H1 (cell line): ENCODE data around the gene DIP2B. TPM values are rescaled to one million over a fixed set of nuclear protein-coding genes. Genes with fewer than 3 reads are reported as not detected.

Experiments
- CTCF ChIA-PET: fragments of 300-600 bp; sonication (Branson Sonifier 250); formaldehyde crosslinking; loops from one replicate; lab custom pipeline; 2021; ENCODE audit not compliant: partially characterized antibody; lab: Charles Lee
- POLR2A ChIA-PET: fragments of 300-600 bp; sonication (Branson Sonifier 250); formaldehyde crosslinking; loops from one replicate; lab custom pipeline; 2021; ENCODE audit warnings: inconsistent platforms; ENCODE audit not compliant: partially characterized antibody; lab: Charles Lee
- DNase-seq, 2 experiments: peaks; one replicate each; pipeline versions ENCODE4 v3.0.0 to v3.0.0-alpha.2; 2010 to 2022; ENCODE audit warnings: low spot score in 2 of 2, low read depth in 1 of 2, mixed read lengths in 1 of 2
- FAIRE-seq: peaks from 2 replicates; lab custom pipeline; 2011; peaks lifted over from hg19 to GRCh38; lab: Jason Lieb, UNC
- H2AFZ ChIP-seq: 2 replicates; pipeline ENCODE4 v1.8.1; 2012; ENCODE audit warnings: low read length, inconsistent platforms
- H2AK5ac ChIP-seq: 2 replicates; pipeline ENCODE4 v1.6.1; 2013; ENCODE audit warnings: low read depth, low read length
- H2BK120ac ChIP-seq: replicated peaks from 2 replicates; pipeline ENCODE3; 2013; ENCODE audit warnings: low read depth, low read length, inconsistent platforms
- H2BK12ac ChIP-seq: 2 replicates; pipeline ENCODE4 v1.6.1; 2013; ENCODE audit warnings: low read depth, low read length
- H2BK15ac ChIP-seq: 2 replicates; pipeline ENCODE4 v1.6.1; 2013; ENCODE audit warnings: low read length
- H2BK20ac ChIP-seq: 2 replicates; pipeline ENCODE4 v1.6.1; 2013; ENCODE audit warnings: low read length
- H2BK5ac ChIP-seq: 2 replicates; pipeline ENCODE4 v1.6.1; 2013; ENCODE audit warnings: low read depth, low read length
- H3K14ac ChIP-seq: 2 replicates; pipeline ENCODE4 v1.6.1; 2013; ENCODE audit warnings: inconsistent platforms; ENCODE audit not compliant: insufficient read length
- H3K18ac ChIP-seq: 2 replicates; pipeline ENCODE4 v1.6.1; 2013; ENCODE audit warnings: low read length; ENCODE audit errors: extremely low read depth
- H3K23ac ChIP-seq: 2 replicates; pipeline ENCODE4 v1.6.1; 2013; ENCODE audit warnings: inconsistent platforms; ENCODE audit not compliant: insufficient read length
- H3K23me2 ChIP-seq: 2 replicates; pipeline ENCODE4 v1.6.1; 2013; ENCODE audit warnings: low read depth, low read length
- H3K27ac ChIP-seq: 2 replicates; pipeline ENCODE4 v1.6.1; 2011; ENCODE audit warnings: low read depth, low read length, inconsistent platforms
- H3K27me3 ChIP-seq, 4 experiments: replicated peaks in 1 of 4; 1 replicate in 1 of 4; 2 replicates in 3 of 4; pipeline versions ENCODE4 v1.6.1 to v1.8.1; 2011 to 2013; ENCODE audit warnings: low read length in 3 of 4, mild to moderate bottlenecking in 3 of 4, inconsistent platforms in 2 of 4, mixed read lengths in 2 of 4, moderate library complexity in 1 of 4; ENCODE audit not compliant: control insufficient read depth in 3 of 4, insufficient read depth in 3 of 4; ENCODE audit errors: extremely low read depth in 1 of 4
- H3K36me3 ChIP-seq, 4 experiments: 2 replicates each; pipeline versions ENCODE4 v1.6.1 to v1.8.1; 2011 to 2013; ENCODE audit warnings: mild to moderate bottlenecking in 4 of 4, low read length in 3 of 4, moderate library complexity in 2 of 4, control low read depth in 1 of 4, inconsistent platforms in 1 of 4; ENCODE audit not compliant: insufficient read depth in 4 of 4, control insufficient read depth in 2 of 4
- H3K4ac ChIP-seq: replicated peaks from 2 replicates; pipeline ENCODE3; 2013; ENCODE audit warnings: low read length, low read depth, mixed read lengths, inconsistent platforms; ENCODE audit not compliant: insufficient read length
- H3K4me1 ChIP-seq, 4 experiments: replicated peaks in 1 of 4; 1 replicate in 1 of 4; 2 replicates in 3 of 4; pipeline versions ENCODE4 v1.6.1 to v1.8.1; 2011 to 2013; ENCODE audit warnings: low read length in 3 of 4, inconsistent platforms in 2 of 4, mixed read lengths in 1 of 4; ENCODE audit not compliant: insufficient read depth in 4 of 4, control insufficient read depth in 3 of 4
- H3K4me2 ChIP-seq, 2 experiments: 2 replicates each; pipeline versions ENCODE4 v1.6.1 to v1.8.1; 2011 to 2013; ENCODE audit warnings: low read depth in 2 of 2, low read length in 2 of 2, control low read depth in 1 of 2, inconsistent platforms in 1 of 2, mild to moderate bottlenecking in 1 of 2; ENCODE audit not compliant: insufficient read depth in 1 of 2
- H3K4me3 ChIP-seq, 4 experiments: fragments of 200-600, 300-600 bp in 1 of 4; sonication (generic), shearing (Covaris generic), sonication (Bioruptor Twin) in 1 of 4; 2 replicates each; pipeline versions ENCODE4 v1.5.1 to v1.8.1; 2011 to 2016; ENCODE audit warnings: low read length in 4 of 4, low read depth in 3 of 4, control low read depth in 2 of 4, inconsistent platforms in 2 of 4, mild to moderate bottlenecking in 2 of 4, mixed read lengths in 1 of 4, moderate library complexity in 1 of 4; ENCODE audit not compliant: insufficient read depth in 2 of 4; ENCODE audit errors: extremely low read depth in 1 of 4
- H3K56ac ChIP-seq: replicated peaks from 2 replicates; pipeline ENCODE3; 2013; ENCODE audit warnings: low read depth, mild to moderate bottlenecking, mixed read lengths, low read length, inconsistent platforms; ENCODE audit not compliant: insufficient read length
- H3K79me1 ChIP-seq: 2 replicates; pipeline ENCODE4 v1.6.1; 2013; ENCODE audit warnings: low read depth, low read length, control low read depth
- H3K79me2 ChIP-seq, 2 experiments: 2 replicates each; pipeline versions ENCODE4 v1.6.1 to v1.8.1; 2012 to 2013; ENCODE audit warnings: low read length in 2 of 2, mild to moderate bottlenecking in 2 of 2, inconsistent platforms in 1 of 2; ENCODE audit not compliant: insufficient read depth in 2 of 2, control insufficient read depth in 1 of 2
- H3K9ac ChIP-seq, 4 experiments: replicated peaks in 1 of 4; 1 replicate in 1 of 4; 2 replicates in 3 of 4; pipeline versions ENCODE4 v1.6.1 to v1.8.1; 2011 to 2013; ENCODE audit warnings: low read depth in 3 of 4, low read length in 3 of 4, control low read depth in 2 of 4, mild to moderate bottlenecking in 2 of 4, moderate library complexity in 2 of 4, inconsistent platforms in 1 of 4; ENCODE audit errors: extremely low read depth in 1 of 4
- H3K9me3 ChIP-seq, 2 experiments: 2 replicates each; pipeline versions ENCODE4 v1.6.1 to v1.8.1; 2012 to 2013; ENCODE audit warnings: mild to moderate bottlenecking in 2 of 2, moderate library complexity in 2 of 2, control low read depth in 1 of 2, inconsistent platforms in 1 of 2, low read depth in 1 of 2, low read length in 1 of 2, mixed read lengths in 1 of 2; ENCODE audit not compliant: insufficient read depth in 2 of 2
- H4K20me1 ChIP-seq, 2 experiments: replicated peaks in 1 of 2; 2 replicates each; pipeline versions ENCODE3 to v1.8.1; 2011 to 2013; ENCODE audit warnings: inconsistent platforms in 2 of 2, low read length in 2 of 2, mild to moderate bottlenecking in 1 of 2; ENCODE audit not compliant: insufficient read depth in 2 of 2, control insufficient read depth in 1 of 2
- H4K5ac ChIP-seq: 2 replicates; pipeline ENCODE4 v1.6.1; 2013; ENCODE audit warnings: low read length, low read depth, mixed read lengths, inconsistent platforms; ENCODE audit not compliant: insufficient read length
- H4K8ac ChIP-seq: 2 replicates; pipeline ENCODE4 v1.8.0; 2013; ENCODE audit warnings: mild to moderate bottlenecking, moderate library complexity, low read length, inconsistent platforms; ENCODE audit not compliant: insufficient read depth; ENCODE audit errors: extremely low read depth
- H4K91ac ChIP-seq: replicated peaks from 2 replicates; pipeline ENCODE3; 2013; ENCODE audit warnings: low read length, mixed read lengths, inconsistent platforms; ENCODE audit not compliant: insufficient read length
- ATF2 ChIP-seq: IDR thresholded peaks from 2 replicates; pipeline ENCODE4 v1.6.1; 2012; ENCODE audit warnings: low read length, inconsistent platforms
- JUN ChIP-seq: IDR thresholded peaks from 2 replicates; pipeline ENCODE4 v1.6.1; 2011; ENCODE audit warnings: low read depth, mild to moderate bottlenecking, improper control_type of control experiment, low read length
- RAD21 ChIP-seq, 2 experiments: IDR thresholded peaks in 1 of 2; conservative IDR thresholded peaks in 1 of 2; 2 replicates each; pipeline ENCODE4 v1.6.1; 2011; ENCODE audit warnings: low read depth in 2 of 2, low read length in 2 of 2, improper control_type of control experiment in 1 of 2, inconsistent platforms in 1 of 2, mild to moderate bottlenecking in 1 of 2, moderate library complexity in 1 of 2
- SIX5 ChIP-seq: IDR thresholded peaks from 2 replicates; pipeline ENCODE4 v1.6.1; 2011; ENCODE audit warnings: mild to moderate bottlenecking, low read depth, low read length
- SP2 ChIP-seq: IDR thresholded peaks from 2 replicates; pipeline ENCODE4 v1.6.1; 2012; ENCODE audit warnings: mild to moderate bottlenecking, low read length, inconsistent platforms
- SUZ12 ChIP-seq: fragments of 200-600 bp; sonication (generic); IDR thresholded peaks from 2 replicates; pipeline ENCODE4 v1.6.1; 2012; ENCODE audit warnings: mild to moderate bottlenecking, inconsistent platforms, low read length, moderate library complexity, mixed read lengths
- TCF12 ChIP-seq: IDR thresholded peaks from 2 replicates; pipeline ENCODE4 v1.6.1; 2011; ENCODE audit warnings: low read depth, mild to moderate bottlenecking, low read length
- WGBS, 2 experiments: shearing (Covaris generic) in 1 of 2; methylation state at CpG; one replicate each; pipeline versions ENCODE4 v1.1.6 to v1.1.7; 2013 to 2015; ENCODE audit warnings: low lambda C conversion rate in 2 of 2, mixed read lengths in 2 of 2, inconsistent platforms in 1 of 2, low coverage in 1 of 2, missing lambda C conversion rate in 1 of 2; ENCODE audit not compliant: insufficient replicate concordance in 2 of 2, insufficient coverage in 1 of 2, insufficient read length in 1 of 2; ENCODE audit errors: extremely low coverage in 1 of 2, missing lambda C conversion rate in 1 of 2; 5-methylcytosine and 5-hydroxymethylcytosine counted together
- polyA plus RNA-seq, 7 experiments: library from polyadenylated mRNA; depleted of rRNA in 3 of 7; stranded (reverse) in 5 of 7; unstranded in 2 of 7; fragments of >200 nt in 5 of 7; fragments of 200-250 nt in 2 of 7; gene quantifications; 1 replicate in 5 of 7; 2 replicates in 1 of 7; 4 replicates in 1 of 7; pipeline versions ENCODE4 v1.2.1 to v1.2.3, GENCODE V29; 2011 to 2013; ENCODE audit warnings: missing spikeins in 2 of 7, mixed read lengths in 2 of 7
- total RNA-seq: library from RNA; stranded (reverse); fragmentation: NEBNext Ultra II Directional; extraction: Animal tissue kit (Norgen Biotek cat#: 25700); gene quantifications from 2 replicates; pipeline ENCODE4 v1.2.1, GENCODE V29; 2021

DIP2B gene
- total and polyA plus RNA-seq, 2 of the 8 experiments (the other 6 are each of a cell fraction or from before 2014, with no cell fraction given), result 11.1 to 29.6 TPM

GRCh38 chr12:50523772-50524171, 19.0 kb downstream of the DIP2B start:
- 100% methylated on average over 1 of the region's 1 CpG; no CpG with 5 or more reads in 1 of the 2 experiments for WGBS, 2 experiments
- TF ChIP-seq SIX5, result no peak
- no peak for TF ChIP-seq RAD21 (IDR thresholded peaks at IDR 0.05 in 1 of 2, conservative IDR thresholded peaks at IDR 0.05 in 1 of 2; ENCODE audit: low read depth in 2 of 2, low read length in 2 of 2)
- no peak for TF ChIP-seq JUN
- no peak for TF ChIP-seq ATF2
- no peak for TF ChIP-seq SUZ12
- TF ChIP-seq TCF12, result no peak
- no peak for TF ChIP-seq SP2

More at GRCh38 chr12:50523772-50524171, 19.0 kb downstream of the DIP2B start:
- Histone ChIP-seq H3K4me3 (no peak overlapping the region), H3K18ac (no peak overlapping the region), H4K8ac (no peak overlapping the region), H3K4me2 (no peak overlapping the region), H3K79me1 (peaks cover 2% of the 10 kb centered on the region), H3K27me3 (no peaks in the 10 kb centered on the region), H2AFZ (no peak overlapping the region), H3K14ac (no peak overlapping the region), H3K4me1 (peaks cover 0 to 3% (median 0%) of the 10 kb centered on the region in 4 experiments; a peak in 1 of 7 replicates), H3K56ac (no peak overlapping the region), H3K23me2 (no peaks in the 10 kb centered on the region), H3K36me3 (no peaks in the 10 kb centered on the region), H2BK12ac (no peak overlapping the region), H3K79me2 (peaks cover under 1 to 59% of the 10 kb centered on the region in 2 experiments; a peak in 3 of 4 replicates), H3K9ac (no peak overlapping the region), H2BK15ac (no peak overlapping the region), H4K5ac (no peak overlapping the region), H3K23ac (no peak overlapping the region), H4K91ac (no peak overlapping the region), H3K27ac (no peak overlapping the region), H2BK20ac (no peak overlapping the region), H2AK5ac (no peak overlapping the region), H3K4ac (no peak overlapping the region), H3K9me3 (no peaks in the 10 kb centered on the region), H2BK5ac (no peak overlapping the region), H2BK120ac (no peak overlapping the region), H4K20me1 (peaks cover 0 to 2% of the 10 kb centered on the region in 2 experiments)
- POLR2A ChIA-PET, result interaction anchor here (0.6 to 1.3 kb wide), 3 partner anchors 15 to 241 kb away, joined by 3 to 5 read pairs (median 3); no protein-coding TSS in a partner anchor
- CTCF ChIA-PET, result interaction anchor here (0.8 to 2.9 kb wide), 5 partner anchors 11 to 210 kb away, joined by 3 to 12 read pairs (median 3); no protein-coding TSS in a partner anchor
- no peak for FAIRE-seq
- no peak for DNase-seq
